HCT116 (cell line): ENCODE measurements around the gene NEDD4. TPM values are rescaled to one million over a fixed set of nuclear protein-coding genes. Genes with fewer than 3 reads are reported as not detected.

Experiments
- ATAC-seq: fragments of 200-7000 bp; cut with Tn5 transposase; 2 replicates; pipeline ENCODE4 v1.9.1; 2020; ENCODE audit warnings: mild to moderate bottlenecking, moderate library complexity
- BruUV-seq: library from RNA; stranded (reverse); fragments of 400-500 nt; replicated peaks from 2 replicates; lab custom pipeline; 2021; lab: Mats Ljungman, UMichigan
- CTCF ChIA-PET: fragments of 300-600 bp; sonication (Branson Sonifier 250); formaldehyde crosslinking; loops from one replicate; lab custom pipeline; 2021; ENCODE audit warnings: antibody characterized with exemption; lab: Charles Lee
- POLR2A ChIA-PET: fragments of 300-600, 350-600 bp; sonication (Branson Sonifier 250); formaldehyde crosslinking; loops from one replicate; lab custom pipeline; 2021; ENCODE audit warnings: antibody characterized with exemption; lab: Charles Lee
- RAD21 ChIA-PET, 2 experiments: fragments of 300-600 bp; sonication (Branson Sonifier 250); formaldehyde crosslinking; loops; one replicate each; lab custom pipeline; 2023; ENCODE audit warnings: low total read pairs in 2 of 2; ENCODE audit not compliant: uncharacterized antibody in 2 of 2, unreplicated experiment in 2 of 2, low non-redundant PET in 1 of 2; lab: Charles Lee
- DNase-seq: peaks from one replicate; pipeline ENCODE4 v3.0.0-alpha.2; 2010; ENCODE audit warnings: low read depth, low spot score
- H2AFZ ChIP-seq: fragments of 200-600 bp; shearing (Covaris generic), sonication (generic); 2 replicates; pipeline ENCODE4 v1.6.1; 2017; ENCODE audit warnings: low read depth, mixed run types, mixed read lengths, antibody characterized with exemption, low read length; ENCODE audit not compliant: poor library complexity, severe bottlenecking
- H3K27ac ChIP-seq: 2 replicates; pipeline ENCODE4 v1.5.1; 2012; ENCODE audit warnings: low read depth, low read length
- H3K27me3 ChIP-seq: fragments of 200-600 bp; sonication (generic); 2 replicates; pipeline ENCODE4 v1.6.1; 2016; ENCODE audit warnings: mixed run types, low read length, mixed read lengths; ENCODE audit not compliant: insufficient read depth
- H3K36me3 ChIP-seq, 2 experiments: fragments of 200-500 bp in 1 of 2; fragments of 200-600 bp in 1 of 2; sonication (Bioruptor generic) in 1 of 2; sonication (generic) in 1 of 2; 2 replicates each; pipeline versions ENCODE4 v1.5.1 to v1.6.1; 2014 to 2016; ENCODE audit warnings: low read length in 2 of 2, inconsistent platforms in 1 of 2, mixed read lengths in 1 of 2, mixed run types in 1 of 2; ENCODE audit not compliant: insufficient read depth in 2 of 2, control insufficient read depth in 1 of 2
- H3K4me1 ChIP-seq, 2 experiments: fragments of 200-600 bp in 1 of 2; sonication (generic) in 1 of 2; 2 replicates each; pipeline versions ENCODE4 v1.5.1 to v1.6.1; 2012 to 2017; ENCODE audit warnings: low read length in 2 of 2, inconsistent platforms in 1 of 2, mild to moderate bottlenecking in 1 of 2, mixed read lengths in 1 of 2, mixed run types in 1 of 2, moderate library complexity in 1 of 2; ENCODE audit not compliant: insufficient read depth in 2 of 2, control insufficient read depth in 1 of 2
- H3K4me2 ChIP-seq: fragments of 200-600 bp; sonication (generic); 2 replicates; pipeline ENCODE4 v1.6.1; 2017; ENCODE audit warnings: mixed run types, low read length, mixed read lengths
- H3K4me3 ChIP-seq, 2 experiments: fragments of 200-600 bp in 1 of 2; sonication (generic) in 1 of 2; replicated peaks in 1 of 2; 2 replicates each; pipeline ENCODE4 v1.5.1; 2011 to 2016; ENCODE audit warnings: low read length in 2 of 2, control low read depth in 1 of 2, low read depth in 1 of 2, mild to moderate bottlenecking in 1 of 2, mixed read lengths in 1 of 2, mixed run types in 1 of 2
- H3K79me2 ChIP-seq: fragments of 200-600 bp; sonication (generic); 2 replicates; pipeline ENCODE4 v1.6.1; 2017; ENCODE audit warnings: mild to moderate bottlenecking, mixed run types, low read length, moderate library complexity, mixed read lengths; ENCODE audit not compliant: insufficient read depth
- H3K9ac ChIP-seq: fragments of 200-600 bp; sonication (generic); 2 replicates; pipeline ENCODE4 v1.6.1; 2016; ENCODE audit warnings: low read length, mixed read lengths
- H3K9me2 ChIP-seq: fragments of 200-600 bp; sonication (generic), shearing (Covaris generic); 2 replicates; pipeline ENCODE4 v1.6.1; 2017; ENCODE audit warnings: mixed run types, mild to moderate bottlenecking, moderate library complexity; ENCODE audit not compliant: insufficient read depth
- H3K9me3 ChIP-seq, 2 experiments: fragments of 200-500 bp in 1 of 2; fragments of 200-600 bp in 1 of 2; sonication (Bioruptor generic) in 1 of 2; sonication (generic) in 1 of 2; 2 replicates each; pipeline ENCODE4 v1.6.1; 2014 to 2017; ENCODE audit warnings: low read length in 2 of 2, mixed read lengths in 2 of 2, inconsistent platforms in 1 of 2, low read depth in 1 of 2, mild to moderate bottlenecking in 1 of 2, mixed run types in 1 of 2, moderate library complexity in 1 of 2; ENCODE audit not compliant: control insufficient read depth in 1 of 2, insufficient read depth in 1 of 2
- H4K20me1 ChIP-seq: fragments of 200-600 bp; sonication (generic), shearing (Covaris generic); 2 replicates; pipeline ENCODE4 v1.6.1; 2017; ENCODE audit warnings: mixed run types, mild to moderate bottlenecking, moderate library complexity; ENCODE audit not compliant: insufficient read depth
- CBX3 ChIP-seq: IDR thresholded peaks from 2 replicates; pipeline ENCODE4 v1.6.1; 2012; ENCODE audit warnings: low read depth
- CEBPB ChIP-seq: IDR thresholded peaks from 2 replicates; pipeline ENCODE4 v1.6.1; 2012; ENCODE audit warnings: low read depth
- CTCF ChIP-seq, 3 experiments: fragments of 200-600 bp in 1 of 3; sonication (generic) in 1 of 3; IDR thresholded peaks in 2 of 3; conservative IDR thresholded peaks in 1 of 3; 2 replicates each; pipeline ENCODE4 v1.5.1; 2012 to 2017; ENCODE audit warnings: low read depth in 2 of 3, low read length in 2 of 3, antibody characterized with exemption in 1 of 3, borderline replicate concordance in 1 of 3, control low read depth in 1 of 3, mild to moderate bottlenecking in 1 of 3, mixed read lengths in 1 of 3, mixed run types in 1 of 3, moderate library complexity in 1 of 3; ENCODE audit not compliant: insufficient read depth in 1 of 3
- EGR1 ChIP-seq: IDR thresholded peaks from 2 replicates; pipeline ENCODE4 v1.6.1; 2012; ENCODE audit warnings: low read depth
- EZH2 ChIP-seq: fragments of 200-600 bp; sonication (generic); IDR thresholded peaks from 2 replicates; pipeline ENCODE4 v1.6.1; 2017; ENCODE audit warnings: antibody characterized with exemption, mixed run types
- EZH2phosphoT487 ChIP-seq: fragments of 200-600 bp; IDR thresholded peaks from 2 replicates; pipeline ENCODE4 v1.6.1; 2018; ENCODE audit warnings: antibody characterized with exemption, borderline replicate concordance
- FOSL1 ChIP-seq: IDR thresholded peaks from 2 replicates; pipeline ENCODE4 v1.6.1; 2012; ENCODE audit warnings: low read depth
- JUND ChIP-seq: IDR thresholded peaks from 2 replicates; pipeline ENCODE4 v1.6.1; 2012
- POLR2A ChIP-seq: IDR thresholded peaks from 2 replicates; pipeline ENCODE4 v1.7.0; 2011; ENCODE audit warnings: borderline replicate concordance; ENCODE audit not compliant: insufficient read depth, insufficient read length; ENCODE audit errors: extremely low read depth
- POLR2AphosphoS5 ChIP-seq: IDR thresholded peaks from 2 replicates; pipeline ENCODE4 v1.6.1; 2011; ENCODE audit warnings: mild to moderate bottlenecking, low read depth, low read length, moderate library complexity
- RAD21 ChIP-seq: IDR thresholded peaks from 2 replicates; pipeline ENCODE4 v1.6.1; 2012; ENCODE audit warnings: low read depth, mild to moderate bottlenecking
- REST ChIP-seq: IDR thresholded peaks from 2 replicates; pipeline ENCODE4 v1.6.1; 2012; ENCODE audit warnings: low read depth
- SIN3A ChIP-seq: IDR thresholded peaks from 2 replicates; pipeline ENCODE4 v1.6.1; 2012; ENCODE audit warnings: low read depth
- SP1 ChIP-seq: IDR thresholded peaks from 2 replicates; pipeline ENCODE4 v1.6.1; 2012; ENCODE audit warnings: low read depth
- SRF ChIP-seq: IDR thresholded peaks from 2 replicates; pipeline ENCODE4 v1.6.1; 2012; ENCODE audit warnings: low read depth
- TCF7L2 ChIP-seq: IDR thresholded peaks from 2 replicates; pipeline ENCODE4 v1.7.0; 2011; ENCODE audit warnings: borderline replicate concordance, inconsistent platforms; ENCODE audit not compliant: insufficient read depth, insufficient read length; ENCODE audit errors: extremely low read depth
- YY1 ChIP-seq: IDR thresholded peaks from 2 replicates; pipeline ENCODE4 v1.6.1; 2011; ENCODE audit warnings: low read length, low read depth, moderate library complexity, mild to moderate bottlenecking; ENCODE audit not compliant: insufficient replicate concordance; ENCODE audit errors: extremely low read depth
- ZFX ChIP-seq: fragments of 450-650 bp; IDR thresholded peaks from 2 replicates; pipeline ENCODE4 v1.6.1; 2017
- ZNF274 ChIP-seq: fragments of 200-500 bp; sonication (Bioruptor generic); IDR thresholded peaks from 2 replicates; pipeline ENCODE4 v1.6.1; 2014; ENCODE audit warnings: mild to moderate bottlenecking, low read depth, low read length, inconsistent platforms
- intact Hi-C: fragments of 100-400 bp; cut with micrococcal nuclease; formaldehyde crosslinking; loops from 2 replicates; pipeline ENCODE4 v1.10.0; 2022
- total RNA-seq: library from RNA; stranded (reverse); gene quantifications from one replicate; pipeline ENCODE4 v1.2.1, GENCODE V29; 2021; ENCODE audit not compliant: unreplicated experiment
- TF ChIP-seq, protein P1 (sequence below): IDR thresholded peaks from 2 replicates; pipeline ENCODE4 v1.6.1; 2012
- TF ChIP-seq, protein P2 (sequence below): IDR thresholded peaks from 2 replicates; pipeline ENCODE4 v1.6.1; 2012

The NEDD4 gene
- total RNA-seq, 1 experiment from 2014 or later = 13.7 TPM

GRCh38 chr15:56040081-56041035 is 46.9 kb upstream of the NEDD4 start:
- CTCF ChIA-PET = interaction anchor here (1.2 kb wide), 1 partner anchor 13 kb away, joined by 4 read pairs; no protein-coding TSS in a partner anchor
- H3K9me3 ChIP-seq = no peaks in the 10 kb centered on the region
- peak overlapping the region; percentile 65 for H2AFZ ChIP-seq
- peak overlapping the region; percentile 33 for H3K9ac ChIP-seq
- TSS peak; percentile 93 for BruUV-seq
- peaks cover 18 to 23% of the 10 kb centered on the region in 2 experiments for H3K4me1 ChIP-seq
- no peak overlapping the region for H3K4me3 ChIP-seq
- peak overlapping the region; percentile 61 for H3K4me2 ChIP-seq
- RAD21 ChIA-PET = no interaction called here
- H4K20me1 ChIP-seq = no peaks in the 10 kb centered on the region
- TF ChIP-seq SP1 (peak; percentile 92), JUND (peak; percentile 80), POLR2AphosphoS5 (peak; percentile 61), CBX3 (peak; percentile 96), YY1 (peak; percentile 12), FOSL1 (peak; percentile 70), ZFX (no peak), SIN3A (peak; percentile 46; the same call in 1 of the 2 replicates), ZNF274 (no peak), SRF (peak; percentile 40; the same call in 1 of the 2 replicates), POLR2A (no peak), TCF7L2 (peak; percentile 60), CEBPB (peak; percentile 97), CTCF (IDR thresholded peaks at IDR 0.05 in 2 of 3, conservative IDR thresholded peaks at IDR 0.05 in 1 of 3; ENCODE audit: borderline replicate concordance in 1 of 3, insufficient read depth in 1 of 3, low read depth in 2 of 3, low read length in 2 of 3) (no peak), RAD21 (peak; percentile 34), REST (no peak), EZH2 (no peak), EZH2phosphoT487 (no peak), EGR1 (no peak)
- TF ChIP-seq, protein P1, sequence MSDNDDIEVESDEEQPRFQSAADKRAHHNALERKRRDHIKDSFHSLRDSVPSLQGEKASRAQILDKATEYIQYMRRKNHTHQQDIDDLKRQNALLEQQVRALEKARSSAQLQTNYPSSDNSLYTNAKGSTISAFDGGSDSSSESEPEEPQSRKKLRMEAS = peak; percentile 92
- TF ChIP-seq, protein P2, sequence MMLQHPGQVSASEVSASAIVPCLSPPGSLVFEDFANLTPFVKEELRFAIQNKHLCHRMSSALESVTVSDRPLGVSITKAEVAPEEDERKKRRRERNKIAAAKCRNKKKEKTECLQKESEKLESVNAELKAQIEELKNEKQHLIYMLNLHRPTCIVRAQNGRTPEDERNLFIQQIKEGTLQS = peak; percentile 96
- TF ChIP-seq, all 23 proteins: peak for 13
- no peaks in the 10 kb centered on the region for H3K27me3 ChIP-seq
- H3K27ac ChIP-seq = peak overlapping the region; percentile 52
- POLR2A ChIA-PET = no interaction called here
- H3K79me2 ChIP-seq = no peaks in the 10 kb centered on the region
- intact Hi-C loops = no loop called here
- ATAC-seq (peak; percentile 87), DNase-seq (peak; percentile 88)
- no peaks in the 10 kb centered on the region for H3K9me2 ChIP-seq
- H3K36me3 ChIP-seq = no peaks in the 10 kb centered on the region
